KMS-11 (cell line): ENCODE measurements around the gene MFF.

ENCODE experiments used
- H2AFZ ChIP-seq: fragments of 200-600 bp; sonication (generic); 2 replicates; pipeline ENCODE4 v1.6.1; 2016; ENCODE audit warnings: antibody characterized with exemption, mixed run types, low read depth
- H3K27ac ChIP-seq: fragments of 200-600 bp; sonication (generic); 2 replicates; pipeline ENCODE4 v1.6.1; 2016; ENCODE audit warnings: mild to moderate bottlenecking, mixed run types
- H3K27me3 ChIP-seq: fragments of 200-600 bp; sonication (generic); 2 replicates; pipeline ENCODE4 v1.6.1; 2017; ENCODE audit warnings: mild to moderate bottlenecking, low read depth, mixed run types, moderate library complexity; ENCODE audit not compliant: insufficient read depth
- H3K36me3 ChIP-seq: fragments of 200-600 bp; sonication (generic); 2 replicates; pipeline ENCODE4 v1.6.1; 2017; ENCODE audit warnings: mild to moderate bottlenecking, mixed run types; ENCODE audit not compliant: insufficient read depth
- H3K4me1 ChIP-seq: fragments of 200-600 bp; sonication (generic); 2 replicates; pipeline ENCODE4 v1.6.1; 2016; ENCODE audit warnings: mild to moderate bottlenecking, low read depth, mixed run types; ENCODE audit not compliant: poor library complexity, severe bottlenecking
- H3K4me2 ChIP-seq: fragments of 200-600 bp; sonication (generic); 2 replicates; pipeline ENCODE4 v1.7.0; 2016; ENCODE audit warnings: mild to moderate bottlenecking, mixed run types
- H3K4me3 ChIP-seq: fragments of 200-600 bp; sonication (generic); IDR thresholded peaks from 2 replicates; pipeline ENCODE4 v1.6.1; 2017; ENCODE audit warnings: low read depth, low read length, mixed read lengths; ENCODE audit not compliant: insufficient read depth
- H3K79me2 ChIP-seq: fragments of 200-600 bp; sonication (generic); 2 replicates; pipeline ENCODE4 v1.6.1; 2016; ENCODE audit warnings: low read depth, mixed run types; ENCODE audit not compliant: insufficient read depth
- H3K9ac ChIP-seq: fragments of 200-600 bp; sonication (generic); 2 replicates; pipeline ENCODE4 v1.6.1; 2016; ENCODE audit warnings: mild to moderate bottlenecking, mixed run types
- H4K20me1 ChIP-seq: fragments of 200-600 bp; sonication (generic); 2 replicates; pipeline ENCODE4 v1.6.1; 2016; ENCODE audit warnings: mild to moderate bottlenecking, mixed run types; ENCODE audit not compliant: insufficient read depth
- TF ChIP-seq, protein P1 (sequence below): fragments of 200-600 bp; sonication (generic); conservative IDR thresholded peaks from 2 replicates; pipeline ENCODE4 v1.6.1; 2017; ENCODE audit warnings: low read depth, mild to moderate bottlenecking, antibody characterized with exemption, low read length, moderate library complexity, mixed read lengths

Gene MFF

DNA sequence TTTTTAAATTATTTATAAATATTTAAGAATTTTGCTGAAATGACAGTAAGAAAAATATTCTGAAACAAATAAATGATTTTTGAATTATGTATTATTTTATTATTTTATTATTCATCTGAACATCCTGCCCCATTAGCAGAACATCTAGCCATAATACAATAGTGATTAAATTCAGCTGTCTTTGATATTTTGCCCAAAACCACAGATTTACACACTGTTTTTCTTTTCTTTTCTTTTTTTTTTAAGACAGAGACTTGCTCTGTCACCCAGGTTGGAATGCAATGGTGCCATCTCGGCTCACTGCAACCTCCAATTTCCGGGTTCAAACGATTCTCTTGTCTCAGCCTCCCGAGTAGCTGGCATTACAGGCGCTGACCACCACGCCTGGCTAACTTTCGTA is 64.6 kb downstream of the MFF start:
- H3K27ac ChIP-seq: no peak overlapping the region

DNA sequence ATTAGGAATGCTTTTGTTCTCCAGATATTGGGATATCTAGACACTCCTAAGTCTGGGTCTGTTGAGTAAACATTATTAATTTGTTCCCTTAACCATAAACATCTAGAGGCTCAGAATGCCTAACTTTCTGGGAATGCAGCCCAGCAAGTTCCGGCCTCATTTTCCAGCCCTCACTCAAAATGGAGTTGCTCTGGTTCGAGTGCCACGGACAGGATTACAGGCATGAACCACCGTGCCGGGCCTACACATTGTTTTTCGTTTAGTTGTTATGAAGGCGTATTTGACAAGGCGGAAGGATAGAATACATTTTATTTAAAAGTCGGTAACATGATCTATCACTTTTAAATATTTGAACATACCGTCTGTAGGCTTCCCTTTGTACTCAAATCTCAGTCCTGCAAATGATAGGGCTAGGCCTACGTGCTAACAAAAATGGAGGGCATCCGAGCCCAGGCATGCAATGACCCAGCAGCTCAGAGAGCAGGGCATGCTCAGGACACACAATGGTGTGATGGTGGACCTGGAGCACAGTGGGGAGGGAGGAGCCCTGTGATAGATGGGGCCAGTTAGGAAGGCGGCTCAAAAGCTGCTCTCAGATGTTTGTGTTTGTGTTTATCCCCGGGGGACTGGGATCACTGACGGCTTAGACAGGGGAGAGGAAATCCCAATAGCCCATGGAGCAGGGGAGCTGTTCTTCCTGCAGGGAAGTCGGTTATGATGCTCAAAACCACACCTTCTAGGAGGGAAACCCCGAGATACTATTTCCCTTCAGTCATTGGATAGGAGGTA is 65.6 kb downstream of the MFF start:
- H2AFZ ChIP-seq: no peak overlapping the region
- H3K4me1 ChIP-seq: peaks cover 9% of the 10 kb centered on the region
- H3K27ac ChIP-seq: no peak overlapping the region
- H3K79me2 ChIP-seq: no peaks in the 10 kb centered on the region
- no peaks in the 10 kb centered on the region for H3K27me3 ChIP-seq
- TF ChIP-seq, protein P1, sequence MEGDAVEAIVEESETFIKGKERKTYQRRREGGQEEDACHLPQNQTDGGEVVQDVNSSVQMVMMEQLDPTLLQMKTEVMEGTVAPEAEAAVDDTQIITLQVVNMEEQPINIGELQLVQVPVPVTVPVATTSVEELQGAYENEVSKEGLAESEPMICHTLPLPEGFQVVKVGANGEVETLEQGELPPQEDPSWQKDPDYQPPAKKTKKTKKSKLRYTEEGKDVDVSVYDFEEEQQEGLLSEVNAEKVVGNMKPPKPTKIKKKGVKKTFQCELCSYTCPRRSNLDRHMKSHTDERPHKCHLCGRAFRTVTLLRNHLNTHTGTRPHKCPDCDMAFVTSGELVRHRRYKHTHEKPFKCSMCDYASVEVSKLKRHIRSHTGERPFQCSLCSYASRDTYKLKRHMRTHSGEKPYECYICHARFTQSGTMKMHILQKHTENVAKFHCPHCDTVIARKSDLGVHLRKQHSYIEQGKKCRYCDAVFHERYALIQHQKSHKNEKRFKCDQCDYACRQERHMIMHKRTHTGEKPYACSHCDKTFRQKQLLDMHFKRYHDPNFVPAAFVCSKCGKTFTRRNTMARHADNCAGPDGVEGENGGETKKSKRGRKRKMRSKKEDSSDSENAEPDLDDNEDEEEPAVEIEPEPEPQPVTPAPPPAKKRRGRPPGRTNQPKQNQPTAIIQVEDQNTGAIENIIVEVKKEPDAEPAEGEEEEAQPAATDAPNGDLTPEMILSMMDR: no peak
- no peaks in the 10 kb centered on the region for H4K20me1 ChIP-seq
- H3K4me3 ChIP-seq: no peak overlapping the region
- H3K36me3 ChIP-seq: no peaks in the 10 kb centered on the region
- H3K4me2 ChIP-seq: no peak overlapping the region
- H3K9ac ChIP-seq: no peak overlapping the region

More for the DNA sequence above, 64.6 kb downstream of the MFF start:
- Histone ChIP-seq H3K4me3 (no peak overlapping the region), H4K20me1 (no peaks in the 10 kb centered on the region), H2AFZ (no peak overlapping the region), H3K9ac (no peak overlapping the region), H3K4me1 (peaks cover 6% of the 10 kb centered on the region), H3K79me2 (no peaks in the 10 kb centered on the region), H3K36me3 (no peaks in the 10 kb centered on the region), H3K4me2 (no peak overlapping the region), H3K27me3 (no peaks in the 10 kb centered on the region)
- TF ChIP-seq, protein P1: no peak

DNA sequence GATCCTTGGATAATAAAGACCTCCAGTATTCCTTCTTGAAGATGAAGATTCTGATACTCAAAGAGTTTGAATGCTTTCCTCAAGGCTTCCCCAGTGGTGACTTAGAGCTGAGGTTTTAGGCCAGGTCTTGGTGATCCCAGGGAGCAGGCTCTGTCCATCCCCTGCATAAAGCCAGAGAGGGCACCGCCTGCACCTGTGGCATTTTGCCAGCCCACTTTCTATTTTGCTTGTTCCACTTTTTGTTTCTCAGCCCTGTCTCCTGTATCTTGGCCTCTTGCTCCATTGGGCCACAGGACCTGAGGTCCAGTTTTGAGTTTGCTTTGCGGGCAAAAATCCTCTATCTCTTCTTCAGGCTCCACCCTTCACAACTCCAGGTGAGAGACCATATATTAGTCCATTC is 69.3 kb downstream of the MFF start:
- H3K36me3 ChIP-seq: no peaks in the 10 kb centered on the region
- H3K27ac ChIP-seq: no peak overlapping the region
- no peak overlapping the region for H2AFZ ChIP-seq
- H3K79me2 ChIP-seq: no peaks in the 10 kb centered on the region
- H3K4me3 ChIP-seq: no peak overlapping the region
- TF ChIP-seq, protein P1: no peak
- peaks cover 9% of the 10 kb centered on the region for H3K4me1 ChIP-seq
- no peak overlapping the region for H3K9ac ChIP-seq
- H3K27me3 ChIP-seq: no peaks in the 10 kb centered on the region
- no peak overlapping the region for H3K4me2 ChIP-seq
- no peaks in the 10 kb centered on the region for H4K20me1 ChIP-seq

DNA sequence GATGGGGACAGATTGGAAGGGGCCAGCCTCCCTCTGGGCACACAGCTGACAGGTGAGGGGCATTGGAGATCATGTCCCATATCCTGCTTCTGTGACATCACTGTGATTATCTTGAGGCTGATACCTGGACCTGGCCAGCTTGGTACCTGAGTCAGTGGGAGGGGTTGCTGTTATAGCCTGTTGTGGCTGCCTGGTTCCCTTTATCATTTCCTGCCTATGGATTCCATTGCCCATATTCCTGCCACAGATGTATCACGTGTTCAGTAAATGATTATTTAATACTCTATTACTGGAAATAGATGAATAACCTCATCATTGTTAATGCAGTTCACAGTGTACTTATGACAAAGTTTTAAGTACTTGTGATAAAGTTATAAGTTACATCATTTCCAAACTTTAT is 70.5 kb downstream of the MFF start:
- Histone ChIP-seq H3K4me2 (no peak overlapping the region), H3K4me1 (peaks cover 9% of the 10 kb centered on the region), H3K79me2 (no peaks in the 10 kb centered on the region), H3K4me3 (no peak overlapping the region), H3K36me3 (no peaks in the 10 kb centered on the region), H3K9ac (no peak overlapping the region), H2AFZ (no peak overlapping the region), H4K20me1 (no peaks in the 10 kb centered on the region), H3K27me3 (no peaks in the 10 kb centered on the region), H3K27ac (no peak overlapping the region)
- TF ChIP-seq, protein P1: no peak
